CD4-positive, alpha-beta T cell treated with Interleukin-1 beta for 1 hour (primary cell): ENCODE measurements around the gene IL17B.

Experiments
- DNase-seq, 2 donors: peaks; one replicate each; pipeline ENCODE4 v3.0.0-alpha.2; 2020 to 2022

The IL17B gene

GRCh38 chr5:149376104-149376503, 3.0 kb downstream of the IL17B start:
- DNase-seq, result no peak

- DNase-seq, result no peak
Observed at GRCh38 chr5:149375434-149375833, 3.7 kb downstream of the IL17B start.

GRCh38 chr5:149374801-149375200, 4.3 kb downstream of the IL17B start:
- DNase-seq, result no peak

GRCh38 chr5:149374303-149374702, 4.8 kb downstream of the IL17B start:
- no peak for DNase-seq

- DNase-seq, result no peak
Observed at GRCh38 chr5:149372932-149373331, 6.2 kb downstream of the IL17B start.

- DNase-seq, result no peak
Observed at GRCh38 chr5:149372076-149372795, 6.9 kb downstream of the IL17B start.

- DNase-seq, result peak; percentile 67 to 72
Observed at GRCh38 chr5:149371296-149371962, 7.7 kb downstream of the IL17B start.

- DNase-seq, result no peak
Observed at GRCh38 chr5:149370878-149371277, 8.2 kb downstream of the IL17B start.

GRCh38 chr5:149367972-149368645, 11.0 kb downstream of the IL17B start:
- DNase-seq, result no peak

- peak; percentile 46 to 59 for DNase-seq
Observed at GRCh38 chr5:149367249-149367971, 11.7 kb downstream of the IL17B start.

GRCh38 chr5:149366169-149366729, 12.8 kb downstream of the IL17B start:
- DNase-seq, result no peak

- DNase-seq, result no peak
Observed at GRCh38 chr5:149365418-149365817, 13.7 kb downstream of the IL17B start.

GRCh38 chr5:149364719-149365118, 14.4 kb downstream of the IL17B start:
- DNase-seq, result no peak

GRCh38 chr5:149363936-149364335, 15.2 kb downstream of the IL17B start:
- no peak for DNase-seq

GRCh38 chr5:149363358-149363757, 15.7 kb downstream of the IL17B start:
- DNase-seq, result no peak

- no peak for DNase-seq
Observed at GRCh38 chr5:149362541-149362940, 16.6 kb downstream of the IL17B start.

GRCh38 chr5:149360272-149360671, 18.8 kb downstream of the IL17B start:
- DNase-seq, result no peak

GRCh38 chr5:149358868-149359495, 20.1 kb downstream of the IL17B start:
- DNase-seq, result no peak

- DNase-seq, result peak; percentile 29 to 39
Observed at GRCh38 chr5:149358294-149358651, 20.8 kb downstream of the IL17B start.

GRCh38 chr5:149357370-149358293, 21.5 kb downstream of the IL17B start, which contains the start of gene PCYOX1L:
TSS of gene PCYOX1L (plus strand) at chr5:149358046. CDS start at chr5:149358069, 23 bp downstream.
- peak; percentile 93 to 96 for DNase-seq

- DNase-seq, result no peak
Observed at GRCh38 chr5:149356391-149356790, 22.7 kb downstream of the IL17B start.
